ENCODE data around the gene WNT7B.

The WNT7B gene

DNA sequence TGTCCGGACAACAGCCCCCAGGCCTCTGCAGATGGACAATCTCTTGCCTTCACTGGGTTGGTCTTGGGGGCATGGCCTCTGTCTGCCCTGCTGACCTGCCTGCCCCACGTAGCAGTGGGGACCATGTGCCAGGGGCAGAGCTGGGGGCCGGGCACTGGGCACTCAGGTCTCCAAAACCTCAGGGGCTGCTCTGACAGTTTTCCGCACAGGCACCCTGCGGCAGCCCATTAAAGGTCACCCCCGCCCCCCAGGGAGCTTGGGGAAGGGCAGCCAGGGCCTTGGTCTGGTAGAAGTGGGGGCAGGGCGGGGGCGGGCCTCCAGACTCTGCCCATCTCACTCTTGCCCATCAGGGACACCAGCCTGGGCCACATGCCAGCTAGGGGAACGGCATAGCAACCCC, 49.9 kb downstream of the WNT7B start:
- Histone ChIP-seq H3K36me3 (ENCODE audit: control insufficient read depth, insufficient read depth, low read length) (no peaks in the 10 kb centered on the region), H3K9me3 (ENCODE audit: control insufficient read depth, insufficient read depth, low read length) (no peaks in the 10 kb centered on the region), H3K4me1 (ENCODE audit: control insufficient read depth, insufficient read depth, low read length) (no peaks in the 10 kb centered on the region), H3K27ac (ENCODE audit: low read length) (no peak overlapping the region), H3K4me3 (ENCODE audit: low read length) (no peak overlapping the region), H3K27me3 (ENCODE audit: control insufficient read depth, insufficient read depth, low read length) (no peaks in the 10 kb centered on the region)
- no peak for DNase-seq (ENCODE audit: low read depth, low spot score)
- no CpG with 5 or more reads among the region's 9 CpGs for WGBS (ENCODE audit: insufficient coverage, insufficient read length)

DNA sequence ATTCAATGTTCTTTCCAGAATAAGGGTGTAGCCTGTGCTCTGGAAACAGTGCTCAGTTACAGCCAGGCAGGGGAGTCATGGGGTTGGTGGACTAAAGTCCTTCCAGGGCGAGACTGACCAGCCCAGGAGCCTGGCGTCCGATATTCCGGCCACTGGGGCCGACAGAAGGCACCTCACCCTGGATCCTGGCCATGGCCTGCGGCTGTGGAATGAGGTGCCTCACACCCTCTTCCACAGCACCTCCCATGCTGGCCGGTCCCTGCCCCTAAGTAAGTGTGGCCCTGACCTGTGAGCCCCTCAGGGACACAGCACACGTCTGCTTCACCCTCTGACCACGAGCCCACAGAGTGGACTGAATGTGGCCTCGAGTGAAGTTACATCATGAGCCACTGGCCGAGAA, 50.5 kb downstream of the WNT7B start:
- H3K27ac ChIP-seq (ENCODE audit: low read length), result no peak overlapping the region
- WGBS (ENCODE audit: insufficient coverage, insufficient read length), result no CpG with 5 or more reads among the region's 11 CpGs
- H3K9me3 ChIP-seq (ENCODE audit: control insufficient read depth, insufficient read depth, low read length), result no peaks in the 10 kb centered on the region
- no peak overlapping the region for H3K4me3 ChIP-seq (ENCODE audit: low read length)
- no peaks in the 10 kb centered on the region for H3K36me3 ChIP-seq (ENCODE audit: control insufficient read depth, insufficient read depth, low read length)
- no peaks in the 10 kb centered on the region for H3K27me3 ChIP-seq (ENCODE audit: control insufficient read depth, insufficient read depth, low read length)
- no peak for DNase-seq (ENCODE audit: low read depth, low spot score)
- no peaks in the 10 kb centered on the region for H3K4me1 ChIP-seq (ENCODE audit: control insufficient read depth, insufficient read depth, low read length)

DNA sequence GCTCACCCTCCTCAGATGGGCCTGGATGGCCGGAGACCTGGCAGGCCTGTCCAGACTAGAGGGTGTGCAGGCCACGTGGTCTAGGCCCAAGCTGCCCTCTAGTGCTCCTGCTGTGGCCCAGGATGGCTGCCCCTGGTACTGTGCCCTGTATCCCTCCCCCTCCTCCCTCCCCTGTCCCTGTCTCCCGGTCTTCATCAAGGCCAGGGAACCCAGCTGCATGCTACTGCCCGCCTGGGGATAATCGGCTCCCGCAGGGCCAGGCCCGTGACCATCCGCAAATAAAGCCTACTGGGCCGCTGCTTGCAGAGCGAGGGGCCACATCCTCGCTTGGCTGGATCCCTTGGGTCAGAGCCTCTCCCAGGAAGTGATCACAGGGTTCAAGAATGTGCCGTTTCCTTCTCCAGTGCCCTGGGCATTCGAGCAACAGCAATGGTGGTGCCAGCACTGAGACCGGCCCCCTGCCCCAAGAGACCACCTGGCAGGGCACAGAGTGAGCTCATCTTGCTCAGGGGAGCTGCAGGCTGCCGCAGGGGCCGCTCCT, 51.1 kb downstream of the WNT7B start:
- H3K4me1 ChIP-seq (ENCODE audit: control insufficient read depth, insufficient read depth, low read length), result no peaks in the 10 kb centered on the region

DNA sequence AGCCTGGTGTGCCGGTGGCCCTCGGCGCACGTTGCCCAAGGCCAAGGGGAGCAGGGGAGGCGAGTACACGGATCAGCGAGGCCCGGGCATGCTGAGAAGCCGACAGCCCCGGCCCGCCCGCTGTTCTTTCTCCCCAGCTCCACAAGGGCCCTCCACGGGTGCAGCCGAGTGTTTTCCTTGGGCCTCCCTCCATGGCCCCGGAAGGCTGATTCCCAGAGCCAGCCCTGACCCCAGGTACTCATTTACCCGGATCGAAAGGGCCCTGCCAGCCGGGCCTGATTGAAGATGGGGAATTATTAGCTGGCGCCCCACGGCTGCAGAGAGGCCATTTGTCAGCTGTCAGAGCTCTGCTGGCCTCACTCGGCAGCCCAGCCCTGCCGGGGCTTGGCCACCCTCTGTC, 53.1 kb downstream of the WNT7B start:
- Histone ChIP-seq H3K27me3 (ENCODE audit: control insufficient read depth, insufficient read depth, low read length) (no peaks in the 10 kb centered on the region), H3K4me3 (ENCODE audit: low read length) (no peak overlapping the region), H3K27ac (ENCODE audit: low read length) (no peak overlapping the region), H3K36me3 (ENCODE audit: control insufficient read depth, insufficient read depth, low read length) (no peaks in the 10 kb centered on the region), H3K4me1 (ENCODE audit: control insufficient read depth, insufficient read depth, low read length) (no peaks in the 10 kb centered on the region), H3K9me3 (ENCODE audit: control insufficient read depth, insufficient read depth, low read length) (no peaks in the 10 kb centered on the region)
- no CpG with 5 or more reads among the region's 22 CpGs for WGBS (ENCODE audit: insufficient coverage, insufficient read length)
- DNase-seq (ENCODE audit: low read depth, low spot score), result no peak

More for the DNA sequence above, 51.1 kb downstream of the WNT7B start:
- no peak overlapping the region for H3K27ac ChIP-seq (ENCODE audit: low read length)
- DNase-seq (ENCODE audit: low read depth, low spot score), result no peak
- no peaks in the 10 kb centered on the region for H3K36me3 ChIP-seq (ENCODE audit: control insufficient read depth, insufficient read depth, low read length)
- no peaks in the 10 kb centered on the region for H3K9me3 ChIP-seq (ENCODE audit: control insufficient read depth, insufficient read depth, low read length)
- WGBS (ENCODE audit: insufficient coverage, insufficient read length), result no CpG with 5 or more reads among the region's 16 CpGs
- H3K27me3 ChIP-seq (ENCODE audit: control insufficient read depth, insufficient read depth, low read length), result no peaks in the 10 kb centered on the region
- H3K4me3 ChIP-seq (ENCODE audit: low read length), result no peak overlapping the region

DNA sequence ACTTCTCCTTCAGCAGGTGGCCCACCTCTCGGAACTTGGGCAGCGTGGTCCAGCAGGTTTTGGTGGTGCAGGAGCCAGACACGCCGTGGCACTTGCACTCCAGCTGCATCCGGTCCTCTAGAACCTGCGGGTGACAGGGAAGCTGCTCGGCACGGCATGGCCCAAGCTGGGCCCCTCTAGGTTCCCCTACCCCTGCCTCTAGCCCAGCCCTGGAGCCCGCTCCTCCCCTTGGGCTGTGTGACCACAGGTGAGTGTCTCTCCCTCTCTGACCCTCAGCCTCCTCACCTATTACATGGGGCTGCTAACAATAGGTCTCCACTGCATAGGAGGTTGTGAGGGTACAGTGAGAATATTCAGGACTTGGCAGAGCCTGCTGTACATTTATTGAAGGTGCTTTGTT, 53.8 kb downstream of the WNT7B start:
- Histone ChIP-seq H3K9me3 (ENCODE audit: control insufficient read depth, insufficient read depth, low read length) (no peaks in the 10 kb centered on the region), H3K27ac (ENCODE audit: low read length) (no peak overlapping the region), H3K36me3 (ENCODE audit: control insufficient read depth, insufficient read depth, low read length) (no peaks in the 10 kb centered on the region), H3K4me3 (ENCODE audit: low read length) (no peak overlapping the region), H3K27me3 (ENCODE audit: control insufficient read depth, insufficient read depth, low read length) (no peaks in the 10 kb centered on the region), H3K4me1 (ENCODE audit: control insufficient read depth, insufficient read depth, low read length) (no peaks in the 10 kb centered on the region)
- DNase-seq (ENCODE audit: low read depth, low spot score), result no peak
- no CpG with 5 or more reads among the region's 9 CpGs for WGBS (ENCODE audit: insufficient coverage, insufficient read length)

DNA sequence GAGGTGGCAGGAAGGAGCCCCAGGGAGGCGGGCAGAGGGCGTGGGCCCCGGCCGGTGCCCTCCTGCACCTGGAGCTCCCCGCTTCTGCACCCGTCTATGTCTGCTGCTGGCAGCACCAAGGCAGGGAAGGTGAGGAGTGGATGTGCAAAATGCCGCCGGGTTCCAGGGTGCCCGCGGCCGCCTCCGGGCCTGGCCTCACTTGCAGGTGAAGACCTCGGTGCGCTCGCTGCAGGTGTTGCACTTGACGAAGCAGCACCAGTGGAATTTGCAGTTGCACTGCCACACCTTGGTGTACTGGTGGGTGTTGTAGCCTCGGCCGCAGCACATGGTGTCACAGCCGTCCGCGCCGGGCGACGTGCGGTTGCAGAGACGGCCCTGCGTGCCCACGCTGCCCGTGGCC, 54.3 kb downstream of the WNT7B start:
- no peaks in the 10 kb centered on the region for H3K4me1 ChIP-seq (ENCODE audit: control insufficient read depth, insufficient read depth, low read length)
- WGBS (ENCODE audit: insufficient coverage, insufficient read length), result no CpG with 5 or more reads among the region's 29 CpGs
- H3K36me3 ChIP-seq (ENCODE audit: control insufficient read depth, insufficient read depth, low read length), result no peaks in the 10 kb centered on the region
- H3K9me3 ChIP-seq (ENCODE audit: control insufficient read depth, insufficient read depth, low read length), result no peaks in the 10 kb centered on the region
- H3K27ac ChIP-seq (ENCODE audit: low read length), result no peak overlapping the region
- H3K27me3 ChIP-seq (ENCODE audit: control insufficient read depth, insufficient read depth, low read length), result no peaks in the 10 kb centered on the region
- no peak overlapping the region for H3K4me3 ChIP-seq (ENCODE audit: low read length)
- DNase-seq (ENCODE audit: low read depth, low spot score), result no peak

DNA sequence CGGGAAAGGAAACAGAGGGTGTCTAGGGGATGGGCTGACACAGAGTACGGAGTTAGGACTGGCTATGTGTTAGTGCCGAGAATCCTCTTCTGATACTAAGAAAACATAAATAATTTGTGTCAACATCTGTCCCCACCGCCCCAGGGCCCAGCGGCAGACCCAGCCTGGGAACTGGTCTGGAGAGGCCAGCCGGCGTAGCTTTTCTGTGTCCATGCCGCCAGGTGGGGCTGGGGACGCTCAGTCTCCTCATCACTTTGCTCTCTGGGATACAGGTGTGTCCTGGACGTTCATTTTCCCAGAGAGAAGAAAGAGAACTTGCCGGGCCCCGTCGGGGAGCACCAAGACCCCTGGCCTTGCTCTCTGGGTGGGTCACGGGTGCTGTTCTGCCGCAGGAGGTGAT, 54.7 kb downstream of the WNT7B start:
- no peaks in the 10 kb centered on the region for H3K4me1 ChIP-seq (ENCODE audit: control insufficient read depth, insufficient read depth, low read length)
- H3K36me3 ChIP-seq (ENCODE audit: control insufficient read depth, insufficient read depth, low read length), result no peaks in the 10 kb centered on the region
- no peak overlapping the region for H3K27ac ChIP-seq (ENCODE audit: low read length)
- H3K27me3 ChIP-seq (ENCODE audit: control insufficient read depth, insufficient read depth, low read length), result no peaks in the 10 kb centered on the region
- WGBS (ENCODE audit: insufficient coverage, insufficient read length), result no CpG with 5 or more reads among the region's 15 CpGs
- H3K9me3 ChIP-seq (ENCODE audit: control insufficient read depth, insufficient read depth, low read length), result no peaks in the 10 kb centered on the region
- no peak overlapping the region for H3K4me3 ChIP-seq (ENCODE audit: low read length)
- DNase-seq (ENCODE audit: low read depth, low spot score), result no peak

DNA sequence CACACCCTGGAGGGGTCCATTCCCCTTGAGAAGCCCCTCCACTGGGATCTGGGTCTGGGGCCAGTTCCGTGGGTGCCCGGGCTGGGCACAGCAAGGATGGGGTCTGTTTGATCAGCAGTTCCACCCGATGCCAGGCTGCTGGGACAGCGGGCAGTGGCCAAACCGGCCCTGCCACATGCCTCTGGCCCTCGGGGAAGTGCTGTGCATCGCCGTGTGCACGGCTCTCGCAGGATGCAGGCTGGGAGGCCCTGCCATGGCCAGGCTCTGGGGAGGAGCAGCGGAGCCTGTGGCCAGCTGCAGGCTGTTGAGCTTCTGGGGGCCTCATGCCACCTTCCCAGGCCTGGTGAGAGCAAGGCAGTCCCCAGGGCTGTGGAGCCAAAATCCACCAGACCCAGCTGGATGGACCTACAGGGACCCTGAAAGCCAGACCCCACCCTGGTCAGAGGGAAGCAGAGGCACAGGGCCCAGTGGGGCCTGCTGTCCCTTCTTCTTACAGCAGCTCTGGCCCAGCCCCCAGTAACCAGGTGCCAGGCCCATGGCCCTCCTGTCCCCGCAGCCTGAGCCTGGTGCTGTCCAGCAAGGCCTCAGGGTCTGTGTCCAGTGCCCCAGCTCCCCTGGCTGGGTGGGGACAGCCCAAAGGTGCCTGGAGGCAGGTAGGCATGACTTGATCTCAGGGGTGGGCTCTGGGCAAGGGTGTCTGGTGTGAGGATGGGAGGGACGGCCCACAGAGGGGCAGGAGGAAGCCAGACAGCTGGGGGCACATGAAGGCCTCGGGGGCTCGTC, 57.3 kb downstream of the WNT7B start:
- H3K4me3 ChIP-seq (ENCODE audit: low read length), result no peak overlapping the region
- H3K27me3 ChIP-seq (ENCODE audit: control insufficient read depth, insufficient read depth, low read length), result no peaks in the 10 kb centered on the region
- no CpG with 5 or more reads among the region's 15 CpGs for WGBS (ENCODE audit: insufficient coverage, insufficient read length)
- no peak for DNase-seq (ENCODE audit: low read depth, low spot score)
- no peaks in the 10 kb centered on the region for H3K36me3 ChIP-seq (ENCODE audit: control insufficient read depth, insufficient read depth, low read length)
- no peaks in the 10 kb centered on the region for H3K4me1 ChIP-seq (ENCODE audit: control insufficient read depth, insufficient read depth, low read length)
- H3K9me3 ChIP-seq (ENCODE audit: control insufficient read depth, insufficient read depth, low read length), result no peaks in the 10 kb centered on the region
- H3K27ac ChIP-seq (ENCODE audit: low read length), result no peak overlapping the region

DNA sequence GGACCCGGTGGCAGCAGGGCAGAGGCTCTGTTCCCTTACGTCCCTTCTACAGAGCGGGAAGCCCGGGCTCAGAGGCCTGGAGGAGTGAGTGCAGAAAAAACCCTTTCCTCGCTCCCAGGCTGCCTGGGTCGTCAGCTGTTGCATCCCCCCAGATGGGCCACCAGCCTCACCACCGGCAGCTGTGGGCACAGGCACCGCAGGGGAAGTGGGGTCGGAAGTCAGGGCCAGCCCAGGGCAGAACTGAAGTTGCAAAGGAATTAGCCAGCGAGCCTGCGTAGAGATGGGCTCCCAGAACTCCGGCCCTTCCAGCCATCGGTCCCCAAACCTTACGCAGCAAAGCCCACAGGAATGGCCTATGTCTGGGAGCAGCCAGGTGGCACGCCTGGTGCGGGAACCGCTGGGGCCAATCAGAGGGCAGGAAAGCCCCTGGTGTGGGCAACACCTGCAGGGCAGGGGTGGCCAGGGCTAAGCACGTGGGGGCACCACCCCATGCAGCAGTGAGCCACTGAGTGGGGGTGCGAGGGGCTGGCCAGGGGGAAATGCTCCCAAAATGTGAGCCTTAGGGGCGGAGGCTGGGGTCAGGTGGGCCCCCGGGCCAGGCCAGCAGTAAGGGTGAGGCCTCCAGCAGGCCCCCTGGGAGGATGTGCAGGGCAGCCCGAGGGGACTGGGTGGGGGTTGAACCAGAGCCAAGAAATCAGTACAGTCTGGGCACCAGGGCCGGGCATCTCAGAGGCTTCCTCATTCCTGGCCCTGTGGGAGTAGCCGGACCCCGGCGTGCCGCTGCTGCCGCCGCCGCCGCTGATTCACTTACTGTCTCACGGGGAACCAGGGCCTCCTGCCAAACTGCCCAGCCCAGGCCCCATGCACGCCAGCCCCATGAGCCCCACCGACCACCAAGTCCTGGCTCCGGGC, 58.2 kb downstream of the WNT7B start:
- Histone ChIP-seq H3K9me3 (ENCODE audit: control insufficient read depth, insufficient read depth, low read length) (no peaks in the 10 kb centered on the region), H3K27ac (ENCODE audit: low read length) (no peak overlapping the region), H3K4me1 (ENCODE audit: control insufficient read depth, insufficient read depth, low read length) (no peaks in the 10 kb centered on the region), H3K27me3 (ENCODE audit: control insufficient read depth, insufficient read depth, low read length) (no peaks in the 10 kb centered on the region), H3K36me3 (ENCODE audit: control insufficient read depth, insufficient read depth, low read length) (no peaks in the 10 kb centered on the region), H3K4me3 (ENCODE audit: low read length) (no peak overlapping the region)
- no peak for DNase-seq (ENCODE audit: low read depth, low spot score)
- no CpG with 5 or more reads among the region's 35 CpGs for WGBS (ENCODE audit: insufficient coverage, insufficient read length)

DNA sequence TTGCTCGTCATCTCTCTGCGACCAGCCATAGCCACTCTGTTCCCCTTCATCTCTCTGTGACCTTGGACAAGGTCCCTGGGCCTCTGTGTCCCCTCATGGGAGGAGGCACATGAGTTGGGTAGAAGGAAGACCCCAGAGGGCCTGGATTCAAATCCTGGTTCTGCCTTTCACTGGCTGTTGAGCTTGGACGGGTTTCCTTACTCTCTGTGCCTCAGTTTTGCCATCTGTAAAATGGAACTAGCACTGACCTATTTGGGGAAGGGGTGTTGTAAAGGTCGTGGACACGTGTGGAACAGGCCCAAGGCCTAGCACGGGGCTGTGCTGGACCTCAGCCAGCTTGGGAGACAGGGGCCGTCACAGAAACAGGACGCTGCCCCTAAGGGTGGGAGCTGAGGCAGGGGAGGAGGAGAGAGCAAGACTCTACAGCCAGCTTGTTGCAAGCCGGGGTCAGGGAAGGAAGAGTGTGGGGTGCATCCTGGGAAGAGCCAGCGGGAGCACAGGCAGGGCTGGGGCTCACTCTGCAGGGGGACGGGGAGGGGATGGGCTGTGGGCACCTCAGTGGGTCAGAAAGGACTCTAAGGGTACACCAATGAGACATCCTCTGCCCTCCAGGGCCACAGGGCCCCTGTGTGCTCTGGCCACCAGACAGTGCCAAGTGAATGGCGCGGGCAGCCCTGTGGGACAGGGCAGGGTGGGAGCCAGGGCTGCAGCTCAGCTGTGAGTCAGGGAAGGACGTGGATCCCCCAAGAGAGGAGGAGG, 59.1 kb downstream of the WNT7B start:
- no peaks in the 10 kb centered on the region for H3K27me3 ChIP-seq (ENCODE audit: control insufficient read depth, insufficient read depth, low read length)
- no peaks in the 10 kb centered on the region for H3K9me3 ChIP-seq (ENCODE audit: control insufficient read depth, insufficient read depth, low read length)
- no CpG with 5 or more reads among the region's 14 CpGs for WGBS (ENCODE audit: insufficient coverage, insufficient read length)

More for the DNA sequence above, 59.1 kb downstream of the WNT7B start:
- no peak for DNase-seq (ENCODE audit: low read depth, low spot score)
- Histone ChIP-seq H3K27ac (ENCODE audit: low read length) (no peak overlapping the region), H3K4me1 (ENCODE audit: control insufficient read depth, insufficient read depth, low read length) (no peaks in the 10 kb centered on the region), H3K4me3 (ENCODE audit: low read length) (no peak overlapping the region), H3K36me3 (ENCODE audit: control insufficient read depth, insufficient read depth, low read length) (no peaks in the 10 kb centered on the region)
